NCI-H748 (cell line): Measurements from ENCODE around the gene PTPRZ1.

Experiments used
- DNase-seq: peaks from one replicate; lab custom pipeline; 2025; ENCODE audit not compliant: unreplicated experiment; lab: John Stamatoyannopoulos, UW

Gene PTPRZ1

GRCh38 chr7:122040147-122040546 is 167.2 kb downstream of the PTPRZ1 start:
- no peak for DNase-seq

GRCh38 chr7:122046402-122046801 is 173.4 kb downstream of the PTPRZ1 start:
- DNase-seq = no peak

GRCh38 chr7:122054393-122054792 is 181.4 kb downstream of the PTPRZ1 start:
- DNase-seq = no peak

GRCh38 chr7:122055073-122055472 is 182.1 kb downstream of the PTPRZ1 start:
- no peak for DNase-seq

GRCh38 chr7:122056977-122057376 is 184.0 kb downstream of the PTPRZ1 start:
- no peak for DNase-seq

- no peak for DNase-seq
Measured at GRCh38 chr7:122059542-122059941, 186.6 kb downstream of the PTPRZ1 start.

GRCh38 chr7:122063146-122063545 is 190.2 kb downstream of the PTPRZ1 start:
- no peak for DNase-seq

- DNase-seq = no peak
Measured at GRCh38 chr7:122064971-122065370, 192.0 kb downstream of the PTPRZ1 start.

- no peak for DNase-seq
Measured at GRCh38 chr7:122067077-122067476, 194.1 kb downstream of the PTPRZ1 start.

GRCh38 chr7:122068046-122068445 is 195.1 kb downstream of the PTPRZ1 start:
- no peak for DNase-seq

- DNase-seq = no peak
Measured at GRCh38 chr7:122068999-122069398, 196.0 kb downstream of the PTPRZ1 start.

GRCh38 chr7:122070062-122070461 is 197.1 kb downstream of the PTPRZ1 start:
- DNase-seq = no peak

- DNase-seq = peak; percentile 16
Measured at GRCh38 chr7:122070834-122071233, 197.9 kb downstream of the PTPRZ1 start.

GRCh38 chr7:122072272-122072671 is 199.3 kb downstream of the PTPRZ1 start:
- DNase-seq = no peak

GRCh38 chr7:122072924-122073599 is 200.1 kb downstream of the PTPRZ1 start:
- no peak for DNase-seq

GRCh38 chr7:122073635-122074034 is 200.7 kb downstream of the PTPRZ1 start:
- DNase-seq = no peak

- DNase-seq = no peak
Measured at GRCh38 chr7:122082160-122082559, 209.2 kb downstream of the PTPRZ1 start.

- DNase-seq = no peak
Measured at GRCh38 chr7:122082670-122083069, 209.7 kb downstream of the PTPRZ1 start.

- peak; percentile 66 for DNase-seq
Measured at GRCh38 chr7:122092964-122093797, 220.2 kb downstream of the PTPRZ1 start.

GRCh38 chr7:122094549-122094948 is 221.6 kb downstream of the PTPRZ1 start:
- DNase-seq = no peak

- DNase-seq = no peak
Measured at GRCh38 chr7:122095642-122096041, 222.7 kb downstream of the PTPRZ1 start.

GRCh38 chr7:122100021-122100420 is 227.1 kb downstream of the PTPRZ1 start:
- DNase-seq = no peak
